GM21381 (cell line): ENCODE measurements around the gene NOS1AP.
A peak's percentile ranks its signal among the peaks of the same experiment; 100 is the strongest.

Experiments
- ATAC-seq: cut with Tn5 transposase; IDR thresholded peaks from one replicate; pipeline ENCODE4 v1.9.1; 2021; ENCODE audit warnings: mild to moderate bottlenecking, moderate library complexity; ENCODE audit not compliant: unreplicated experiment

NOS1AP gene

DNA sequence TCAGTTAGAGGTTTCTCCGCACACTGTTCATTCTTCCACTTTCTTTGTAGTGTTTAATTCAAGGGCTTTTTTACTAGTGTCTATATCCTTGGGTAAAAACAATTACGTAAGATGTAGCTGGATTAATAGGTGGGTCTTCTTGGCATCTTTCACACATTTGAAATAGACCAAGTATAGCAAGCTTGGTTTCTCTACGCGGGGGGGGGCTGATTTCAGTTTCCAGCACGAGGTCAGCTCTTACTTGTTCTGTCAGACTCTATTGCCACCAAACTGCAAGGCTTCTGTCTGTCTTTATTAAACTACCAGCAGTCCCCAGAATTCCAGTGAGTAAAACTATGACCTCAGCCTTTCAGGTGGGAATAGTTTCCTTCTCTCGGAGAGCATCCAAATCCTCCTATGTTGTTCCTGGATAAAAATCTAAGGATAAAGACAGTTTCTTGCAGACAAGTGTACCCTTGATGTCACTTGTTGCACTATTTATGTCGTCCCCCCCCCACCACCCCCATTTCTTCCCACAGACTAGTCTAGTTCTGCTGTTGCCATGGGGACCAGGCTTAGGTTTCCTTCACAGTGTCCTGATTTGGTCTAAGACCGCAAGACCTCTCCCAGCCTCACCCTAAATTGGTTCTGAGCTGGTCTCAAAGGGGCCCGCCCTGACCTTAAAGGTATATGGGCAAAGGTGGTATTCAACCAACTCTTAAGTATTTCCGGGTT is 290.2 kb downstream of the NOS1AP start:
- no peak for ATAC-seq

GRCh38 chr1:162360237-162360873 is 290.9 kb downstream of the NOS1AP start:
- no peak for ATAC-seq

GRCh38 chr1:162360874-162361260 is 291.4 kb downstream of the NOS1AP start:
- ATAC-seq: no peak

- peak; percentile 21 for ATAC-seq
Measured at GRCh38 chr1:162361349-162361748, 291.9 kb downstream of the NOS1AP start.

GRCh38 chr1:162363823-162364222 is 294.3 kb downstream of the NOS1AP start:
- ATAC-seq: no peak

DNA sequence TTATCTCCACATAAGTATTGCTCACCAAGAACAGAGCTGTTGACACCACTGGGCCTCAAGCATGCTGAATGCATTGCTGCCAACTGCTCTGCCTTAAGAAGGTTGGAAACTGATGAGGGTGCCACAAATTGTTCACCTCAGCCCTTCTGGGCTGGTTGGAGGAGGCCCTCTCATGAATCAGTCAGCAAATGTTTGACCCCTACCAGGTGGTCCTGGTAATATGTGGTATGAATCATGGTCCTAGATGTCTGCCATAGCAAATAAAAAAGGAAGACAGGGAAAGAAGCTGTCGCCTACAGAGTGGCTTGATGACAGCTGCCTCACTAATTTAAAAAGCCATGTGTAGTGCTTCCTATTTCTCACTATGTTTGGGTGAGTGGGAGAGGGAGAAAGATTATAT is 295.0 kb downstream of the NOS1AP start:
- ATAC-seq: no peak

DNA sequence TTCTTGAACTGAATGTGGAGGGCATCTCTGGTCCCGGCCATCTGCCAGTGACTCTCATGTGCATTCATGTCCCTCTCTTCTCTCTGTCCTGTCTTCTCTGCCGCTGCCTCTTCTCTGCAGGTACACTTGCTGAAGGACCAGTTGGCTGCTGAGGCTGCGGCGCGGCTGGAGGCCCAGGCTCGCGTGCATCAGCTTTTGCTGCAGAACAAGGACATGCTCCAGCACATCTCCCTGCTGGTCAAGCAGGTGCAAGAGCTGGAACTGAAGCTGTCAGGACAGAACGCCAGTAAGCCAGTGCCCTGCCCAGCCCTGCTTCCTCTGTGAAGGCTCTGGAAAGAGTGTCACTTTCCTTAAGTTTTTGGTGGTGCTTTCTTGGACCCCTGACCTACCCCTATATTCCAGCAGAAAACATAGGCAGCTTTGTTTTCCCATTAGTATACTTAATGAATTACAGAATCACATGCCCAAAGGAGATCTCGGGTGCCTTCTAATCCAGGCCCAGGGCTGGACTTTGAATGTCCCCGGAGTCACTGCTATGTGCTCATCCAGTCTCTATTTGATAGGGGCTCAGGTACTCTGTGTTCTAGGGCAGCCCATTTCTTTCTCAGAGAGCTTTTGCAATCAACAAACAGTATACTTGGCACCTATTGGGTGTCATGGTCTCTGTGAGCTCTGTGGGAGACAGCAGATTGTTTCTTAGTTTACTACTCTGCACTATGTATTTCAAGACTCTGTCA is 296.0 kb downstream of the NOS1AP start:
- ATAC-seq: no peak

DNA sequence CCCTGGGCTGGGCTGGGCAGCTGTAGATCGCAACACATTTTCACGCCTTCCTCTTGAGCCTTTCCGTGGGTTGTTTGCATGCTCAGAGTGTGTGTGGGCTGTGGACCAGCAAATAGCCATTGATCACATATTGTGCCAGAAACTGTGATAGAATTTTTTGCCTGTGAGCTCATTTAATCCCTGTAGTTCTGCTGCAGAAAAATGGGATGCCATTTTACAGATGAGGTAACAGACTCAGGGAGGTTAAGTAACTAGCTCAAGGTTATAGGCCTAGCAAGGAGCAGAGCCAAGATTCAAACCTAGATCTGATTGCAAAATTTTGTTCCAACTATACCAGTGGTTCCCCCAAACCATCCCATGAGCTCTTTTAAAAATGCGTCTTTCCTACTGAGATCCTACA is 296.7 kb downstream of the NOS1AP start:
- ATAC-seq: no peak

GRCh38 chr1:162366671-162367070 is 297.2 kb downstream of the NOS1AP start:
- no peak for ATAC-seq

DNA sequence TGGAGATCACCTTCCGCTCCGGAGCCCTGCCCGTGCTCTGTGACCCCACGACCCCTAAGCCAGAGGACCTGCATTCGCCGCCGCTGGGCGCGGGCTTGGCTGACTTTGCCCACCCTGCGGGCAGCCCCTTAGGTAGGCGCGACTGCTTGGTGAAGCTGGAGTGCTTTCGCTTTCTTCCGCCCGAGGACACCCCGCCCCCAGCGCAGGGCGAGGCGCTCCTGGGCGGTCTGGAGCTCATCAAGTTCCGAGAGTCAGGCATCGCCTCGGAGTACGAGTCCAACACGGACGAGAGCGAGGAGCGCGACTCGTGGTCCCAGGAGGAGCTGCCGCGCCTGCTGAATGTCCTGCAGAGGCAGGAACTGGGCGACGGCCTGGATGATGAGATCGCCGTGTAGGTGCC is 297.6 kb downstream of the NOS1AP start:
- ATAC-seq: no peak

- no peak for ATAC-seq
Measured at GRCh38 chr1:162367772-162368171, 298.3 kb downstream of the NOS1AP start.

DNA sequence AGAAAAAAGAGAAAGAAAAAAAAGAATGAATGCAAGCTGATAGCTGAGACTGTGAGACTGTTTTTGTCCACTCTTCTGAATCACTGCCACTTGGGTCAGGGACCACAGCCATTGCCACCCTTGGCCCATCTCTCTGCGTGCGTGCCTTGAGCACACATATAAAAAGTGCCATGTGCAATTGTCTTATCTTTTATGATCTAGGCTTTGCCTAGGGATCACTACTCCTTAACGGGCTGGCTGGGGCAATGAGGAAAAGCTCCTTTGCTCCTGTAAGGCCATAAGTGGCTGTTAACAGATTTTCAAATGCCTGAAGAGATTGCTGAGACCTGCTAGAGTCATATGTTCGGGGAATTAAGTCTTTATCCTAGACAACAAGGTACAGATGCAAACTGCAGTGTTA is 299.0 kb downstream of the NOS1AP start:
- ATAC-seq: no peak

DNA sequence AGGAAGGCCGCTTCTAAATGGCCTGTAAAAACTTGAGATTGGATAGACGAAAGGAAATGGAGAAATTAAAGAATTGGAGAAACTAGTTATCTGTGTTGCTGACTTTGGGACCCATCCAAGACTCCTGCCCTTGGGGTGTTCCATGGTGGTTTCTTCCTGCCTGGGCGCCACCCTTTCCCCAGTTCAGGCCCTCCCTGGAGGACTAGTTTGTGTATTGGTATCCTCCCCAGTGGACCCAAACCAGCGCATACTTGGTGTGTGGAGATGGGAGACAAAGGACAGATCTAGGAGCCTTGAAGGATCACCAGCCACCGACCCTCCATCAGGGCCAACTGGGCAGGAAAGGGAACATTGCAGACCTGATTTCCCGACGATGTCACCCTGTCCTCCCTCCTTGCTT is 300.1 kb downstream of the NOS1AP start:
- ATAC-seq: no peak

DNA sequence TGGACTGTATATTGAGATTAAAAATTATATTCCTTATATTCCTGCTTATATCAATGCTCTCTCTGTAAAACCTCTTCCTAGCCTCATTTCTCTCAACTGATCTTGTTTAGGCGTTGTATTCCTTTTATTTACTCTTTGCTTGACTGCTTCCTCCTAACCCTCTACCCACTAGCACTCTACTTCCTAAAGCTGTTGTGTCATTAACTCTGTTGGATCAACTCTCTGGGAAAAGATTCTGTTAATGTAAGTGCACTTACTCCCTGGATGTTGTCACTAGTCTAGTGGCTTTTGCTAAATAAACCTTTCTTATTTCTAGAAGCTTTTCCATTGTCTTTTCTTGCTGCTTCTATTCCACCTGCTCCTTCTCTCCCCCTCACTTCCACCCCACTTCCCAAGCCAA is 300.7 kb downstream of the NOS1AP start:
- no peak for ATAC-seq

DNA sequence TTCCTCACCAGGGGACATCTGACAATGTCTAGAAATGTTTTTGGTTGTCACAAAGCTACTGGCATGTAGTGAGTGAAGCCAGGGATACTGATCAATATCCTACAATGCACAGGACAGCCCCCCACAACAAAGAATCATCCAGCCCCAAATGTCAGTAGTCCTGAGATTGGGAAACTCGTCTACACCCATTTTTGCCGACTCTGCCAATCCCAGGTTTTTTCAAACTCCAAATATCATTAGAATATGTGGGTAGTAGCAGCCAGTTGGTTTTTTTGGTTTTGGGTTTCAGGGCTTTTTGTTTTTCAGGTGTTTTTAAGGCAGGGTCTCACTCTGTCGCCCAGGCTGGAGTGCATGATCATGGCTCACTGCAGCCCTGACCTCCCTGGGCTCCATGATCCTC is 301.2 kb downstream of the NOS1AP start:
- no peak for ATAC-seq

DNA sequence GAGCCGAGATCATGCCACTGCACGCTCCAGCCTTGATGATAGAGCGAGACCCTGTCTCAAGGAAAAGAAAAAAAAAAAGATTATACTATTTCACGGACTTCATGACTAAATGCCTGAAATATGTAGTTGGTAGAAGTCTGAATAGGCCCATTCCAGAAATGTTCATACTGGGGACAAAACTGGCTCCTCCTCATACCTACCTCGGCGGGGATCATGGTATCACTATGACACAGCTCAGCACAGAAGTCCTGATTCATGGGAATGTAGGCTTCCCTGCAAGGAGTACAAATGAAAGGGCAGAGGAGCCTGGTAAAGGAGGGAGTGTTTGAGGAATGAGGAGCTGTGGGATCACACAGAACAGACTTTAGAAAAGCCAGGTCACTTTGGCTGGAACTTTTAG is 302.1 kb downstream of the NOS1AP start:
- no peak for ATAC-seq

DNA sequence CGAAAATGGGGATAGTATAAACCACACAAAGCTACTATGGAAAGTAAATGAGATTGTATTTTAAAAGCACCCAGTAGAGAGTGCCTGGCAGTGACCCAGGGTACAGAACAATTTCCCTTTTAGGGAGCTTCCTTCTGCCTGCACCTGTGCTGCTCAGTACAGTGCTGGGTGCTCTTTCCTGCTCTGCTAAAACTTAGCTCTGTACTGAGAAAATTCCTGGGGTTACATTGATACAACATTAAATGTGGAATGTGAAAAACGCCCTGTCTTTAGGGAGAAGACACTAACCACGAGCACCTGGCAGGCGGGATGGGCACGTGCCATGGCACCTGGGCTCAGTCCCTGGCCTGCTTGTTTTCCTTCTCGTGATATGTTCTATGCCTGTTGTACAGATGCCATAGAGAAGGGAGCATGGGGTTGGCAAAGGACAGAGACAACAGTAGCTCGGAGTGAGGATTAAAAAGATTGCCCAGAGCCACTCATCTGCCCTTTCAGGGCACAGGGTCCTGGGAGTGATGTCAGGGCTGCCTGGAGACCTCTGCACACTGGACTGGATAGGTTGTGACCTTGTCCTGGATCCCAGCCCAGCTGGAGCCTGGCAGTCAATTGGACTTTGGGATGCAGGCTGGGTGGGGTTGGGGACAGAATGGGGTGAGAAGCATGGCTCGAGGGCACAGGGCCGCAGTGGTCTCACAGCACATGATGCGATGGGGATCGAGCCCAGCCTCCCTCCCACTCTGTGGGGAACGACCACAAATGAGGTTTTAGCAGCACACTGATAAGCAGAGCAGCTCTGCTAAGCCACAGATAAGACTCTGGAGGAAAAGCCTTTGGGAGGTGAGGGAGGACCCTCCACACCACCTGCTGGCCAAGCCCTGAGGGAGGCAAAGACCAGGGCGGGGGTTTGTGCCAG is 302.9 kb downstream of the NOS1AP start:
- no peak for ATAC-seq

DNA sequence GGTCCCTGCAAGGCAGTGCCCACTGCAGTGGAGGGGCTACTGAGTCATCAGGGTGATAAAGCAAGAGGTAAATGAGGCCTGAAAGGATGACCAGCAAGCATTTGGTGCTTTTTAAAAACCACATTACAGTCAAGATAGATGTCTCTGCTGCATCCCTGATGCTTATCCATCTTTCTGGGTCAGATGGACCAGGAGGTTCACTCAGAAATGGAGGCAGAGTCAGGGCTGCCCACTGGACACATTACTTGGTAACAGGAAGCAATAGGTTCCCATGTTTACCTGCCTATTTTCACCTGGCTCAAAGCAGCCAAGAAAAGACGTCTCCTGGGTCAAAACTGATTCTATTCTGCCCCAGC is 303.6 kb downstream of the NOS1AP start:
- ATAC-seq: no peak

- no peak for ATAC-seq
Measured at GRCh38 chr1:162373541-162374260, 304.2 kb downstream of the NOS1AP start.

DNA sequence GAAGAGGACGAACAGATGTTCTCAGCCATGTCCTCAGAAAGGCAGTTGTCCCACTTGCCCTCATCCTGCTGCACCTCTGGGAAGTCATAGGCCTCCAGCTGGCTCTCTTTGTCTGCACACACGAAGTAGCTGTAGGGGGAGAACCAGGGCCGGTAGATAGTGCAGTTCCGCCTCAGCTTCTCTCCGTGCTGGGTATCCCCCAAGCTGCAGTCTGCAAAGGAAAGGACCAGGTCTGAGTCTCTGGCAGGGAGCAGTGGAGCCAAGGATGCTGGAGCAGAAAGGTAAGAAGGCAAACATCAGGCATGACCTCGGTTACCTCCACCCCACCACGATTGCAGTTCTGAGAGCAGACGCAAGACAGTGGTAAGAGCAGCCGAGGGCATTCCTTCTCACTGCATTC is 304.9 kb downstream of the NOS1AP start:
- ATAC-seq: no peak

GRCh38 chr1:162375463-162375862 is 306.0 kb downstream of the NOS1AP start:
- ATAC-seq: no peak
